Transverse colon (tissue), 4 donors: ENCODE data around the gene B3GNT3. TPM values are rescaled to one million over a fixed set of nuclear protein-coding genes. Genes with fewer than 3 reads are reported as not detected.
A peak's percentile ranks its signal among the peaks of the same experiment; 100 is the strongest.

ENCODE experiments used
- DNase-seq: peaks from one replicate; pipeline ENCODE4 v3.0.0-alpha.2; 2019
- H3K27ac ChIP-seq, 4 donors: fragments of 200-600 bp; sonication (generic); 2 replicates each; pipeline ENCODE4 v1.5.1; 2016 to 2018; ENCODE audit warnings: inconsistent platforms in 4 of 4
- H3K27me3 ChIP-seq: fragments of 200-600 bp; sonication (generic); 2 replicates; pipeline ENCODE4 v1.5.1; 2017; ENCODE audit warnings: inconsistent platforms
- H3K36me3 ChIP-seq, 4 donors: fragments of 200-600 bp; sonication (generic); 2 replicates each; pipeline ENCODE4 v1.5.1; 2017 to 2019; ENCODE audit warnings: inconsistent platforms in 4 of 4
- H3K4me1 ChIP-seq, 4 donors: fragments of 200-600 bp; sonication (generic); 2 replicates each; pipeline ENCODE4 v1.5.1; 2017 to 2020; ENCODE audit warnings: inconsistent platforms in 4 of 4
- H3K4me3 ChIP-seq, 4 donors: fragments of 200-600 bp; sonication (generic); 1 replicate in 1 of 4; 2 replicates in 3 of 4; pipeline versions ENCODE4 v1.5.1 to v1.6.1; 2017 to 2019; ENCODE audit warnings: inconsistent platforms in 4 of 4
- H3K9me3 ChIP-seq, 2 donors: fragments of 200-600 bp; sonication (generic); 2 replicates each; pipeline ENCODE4 v1.5.1; 2017 to 2019; ENCODE audit warnings: inconsistent platforms in 2 of 2
- EP300 ChIP-seq: sonication (generic); formaldehyde crosslinking; IDR thresholded peaks from one replicate; pipeline ENCODE4 v1.6.1; 2017; ENCODE audit warnings: antibody characterized with exemption, low read depth
- POLR2A ChIP-seq: fragments of 450-650 bp; IDR thresholded peaks from one replicate; pipeline ENCODE4 v1.6.1; 2016; ENCODE audit warnings: antibody characterized with exemption, mild to moderate bottlenecking, moderate library complexity
- POLR2AphosphoS5 ChIP-seq, 3 donors: sonication (generic); formaldehyde crosslinking; IDR thresholded peaks; one replicate each; pipeline ENCODE4 v1.6.1; 2016; ENCODE audit warnings: antibody characterized with exemption in 3 of 3
- WGBS, 2 donors: methylation state at CpG; one replicate each; pipeline ENCODE4 v1.1.5; 2018; ENCODE audit warnings: low coverage in 1 of 2; 5-methylcytosine and 5-hydroxymethylcytosine counted together
- in situ Hi-C, 4 donors: fragments of 200-750 bp; cut with MboI; loops; one replicate each; pipeline versions ENCODE4 v1.15.0 to v1.15.1; 2017; ENCODE audit warnings: low sequenced_read_pairs in 3 of 4, low pct_ligation_motif_present in 1 of 4, low pct_unique_long_range_greater_than_20kb in 1 of 4
- intact Hi-C: fragments of 100-400 bp; cut with DNase I; formaldehyde crosslinking; loops from one replicate; pipeline ENCODE4 v1.15.1; 2023; ENCODE audit warnings: low total_unique reads
- total RNA-seq, 4 donors: library from RNA; depleted of rRNA; stranded (reverse); fragments of >200 nt; gene quantifications; one replicate each; pipeline ENCODE4 v1.1.0, GENCODE V29; 2016
- TF ChIP-seq, protein P1 (sequence below), 5 experiments: fragments of 200-600 bp in 3 of 5; fragments of 450-650 bp in 2 of 5; sonication (generic) in 3 of 5; IDR thresholded peaks; 1 replicate in 2 of 5; 2 replicates in 3 of 5; pipeline ENCODE4 v1.5.1; 2016 to 2017; ENCODE audit warnings: antibody characterized with exemption in 5 of 5, inconsistent platforms in 3 of 5, mild to moderate bottlenecking in 2 of 5, moderate library complexity in 1 of 5

The B3GNT3 gene
- total RNA-seq, 4 donors from 2014 or later: 52.1 to 180 (median 144) TPM

DNA sequence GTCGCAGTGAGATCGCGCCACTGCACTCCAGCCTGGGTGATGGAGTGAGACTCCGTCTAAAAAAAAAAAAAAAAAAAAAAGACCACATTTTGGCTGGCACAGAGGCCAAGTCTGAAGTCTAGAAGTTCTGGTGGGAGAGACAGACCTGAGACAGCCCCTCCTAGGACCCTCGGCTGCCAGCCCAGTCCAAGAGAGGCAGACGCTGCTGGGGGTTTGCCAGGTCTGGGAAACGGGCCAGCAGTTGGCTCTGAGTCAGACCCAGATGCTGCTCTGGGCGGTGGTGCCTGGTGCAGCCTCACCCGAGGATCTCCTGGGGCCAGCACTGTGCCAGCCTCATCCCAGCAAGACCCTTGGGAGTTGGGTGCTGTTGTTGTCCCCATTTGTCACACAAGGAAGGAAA, 37.8 kb upstream of the B3GNT3 start:
- in situ Hi-C loops (no loop called here), intact Hi-C loops (no loop called here)
- WGBS, 2 donors: 15% methylated on average over 9 of the region's 9 CpGs; no CpG with 5 or more reads in 1 of the 2 donors
- Histone ChIP-seq H3K9me3 (no peaks in the 10 kb centered on the region), H3K36me3 (no peaks in the 10 kb centered on the region), H3K4me3 (no peak overlapping the region), H3K4me1 (peaks cover 0 to 16% (median 3%) of the 10 kb centered on the region in 4 donors), H3K27me3 (no peaks in the 10 kb centered on the region), H3K27ac (no peak overlapping the region)
- TF ChIP-seq, protein P1, sequence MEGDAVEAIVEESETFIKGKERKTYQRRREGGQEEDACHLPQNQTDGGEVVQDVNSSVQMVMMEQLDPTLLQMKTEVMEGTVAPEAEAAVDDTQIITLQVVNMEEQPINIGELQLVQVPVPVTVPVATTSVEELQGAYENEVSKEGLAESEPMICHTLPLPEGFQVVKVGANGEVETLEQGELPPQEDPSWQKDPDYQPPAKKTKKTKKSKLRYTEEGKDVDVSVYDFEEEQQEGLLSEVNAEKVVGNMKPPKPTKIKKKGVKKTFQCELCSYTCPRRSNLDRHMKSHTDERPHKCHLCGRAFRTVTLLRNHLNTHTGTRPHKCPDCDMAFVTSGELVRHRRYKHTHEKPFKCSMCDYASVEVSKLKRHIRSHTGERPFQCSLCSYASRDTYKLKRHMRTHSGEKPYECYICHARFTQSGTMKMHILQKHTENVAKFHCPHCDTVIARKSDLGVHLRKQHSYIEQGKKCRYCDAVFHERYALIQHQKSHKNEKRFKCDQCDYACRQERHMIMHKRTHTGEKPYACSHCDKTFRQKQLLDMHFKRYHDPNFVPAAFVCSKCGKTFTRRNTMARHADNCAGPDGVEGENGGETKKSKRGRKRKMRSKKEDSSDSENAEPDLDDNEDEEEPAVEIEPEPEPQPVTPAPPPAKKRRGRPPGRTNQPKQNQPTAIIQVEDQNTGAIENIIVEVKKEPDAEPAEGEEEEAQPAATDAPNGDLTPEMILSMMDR (IDR thresholded peaks at IDR 0.05): no peak
- TF ChIP-seq EP300 (no peak), POLR2AphosphoS5 (IDR thresholded peaks at IDR 0.05) (no peak), POLR2A (no peak)
- DNase-seq: peak; percentile 71

GRCh38 chr19:17758515-17758914, 36.4 kb upstream of the B3GNT3 start:
- Histone ChIP-seq H3K36me3 (no peaks in the 10 kb centered on the region), H3K4me3 (no peak overlapping the region), H3K4me1 (peaks cover 0 to 16% (median 3%) of the 10 kb centered on the region in 4 donors), H3K9me3 (no peaks in the 10 kb centered on the region), H3K27ac (no peak overlapping the region), H3K27me3 (no peaks in the 10 kb centered on the region)
- intact Hi-C loops (no loop called here), in situ Hi-C loops (no loop called here)
- TF ChIP-seq POLR2A (no peak), EP300 (no peak), POLR2AphosphoS5 (IDR thresholded peaks at IDR 0.05) (no peak)
- TF ChIP-seq, protein P1 (IDR thresholded peaks at IDR 0.05): no peak
- no peak for DNase-seq
- 38 to 67% methylated on average over 2 to 5 of the region's 5 CpGs for WGBS, 2 donors

GRCh38 chr19:17761148-17761547, 33.8 kb upstream of the B3GNT3 start:
- Histone ChIP-seq H3K27me3 (no peaks in the 10 kb centered on the region), H3K27ac (no peak overlapping the region), H3K4me3 (no peak overlapping the region), H3K9me3 (no peaks in the 10 kb centered on the region), H3K4me1 (peaks cover under 1 to 14% (median 6%) of the 10 kb centered on the region in 4 donors), H3K36me3 (no peaks in the 10 kb centered on the region)
- TF ChIP-seq, protein P1 (IDR thresholded peaks at IDR 0.05): no peak
- in situ Hi-C loops (loop anchor here in 1 of 4 donors (10.0 kb wide), 1 partner anchor 56 kb away; no protein-coding TSS in a partner anchor), intact Hi-C loops (no loop called here)
- 58 to 73% methylated on average over 3 to 4 of the region's 4 CpGs for WGBS, 2 donors
- no peak for DNase-seq

- H3K4me1 ChIP-seq: peaks cover 6 to 16% (median 10%) of the 10 kb centered on the region in 4 donors
- intact Hi-C loops (no loop called here), in situ Hi-C loops (loop anchor here in 1 of 4 donors (10.0 kb wide), 1 partner anchor 58 kb away; no protein-coding TSS in a partner anchor)
- H3K27ac ChIP-seq: no peak overlapping the region
- no peaks in the 10 kb centered on the region for H3K36me3 ChIP-seq
- TF ChIP-seq POLR2A (no peak), POLR2AphosphoS5 (IDR thresholded peaks at IDR 0.05) (no peak), EP300 (no peak)
- TF ChIP-seq, protein P1 (IDR thresholded peaks at IDR 0.05): no peak
- 79 to 94% methylated on average over 3 to 17 of the region's 17 CpGs for WGBS, 2 donors
- H3K27me3 ChIP-seq: no peaks in the 10 kb centered on the region
- no peak overlapping the region for H3K4me3 ChIP-seq
- DNase-seq: peak; percentile 47
- H3K9me3 ChIP-seq: no peaks in the 10 kb centered on the region
Observed at GRCh38 chr19:17762505-17763229, 32.3 kb upstream of the B3GNT3 start.
